Activated CD4-positive, alpha-beta T cell treated with anti-CD3 and anti-CD28 coated beads, Interleukin-2, amount 10 ng/mL, durations not matched to agents 24 days and 14 days (primary cell): ENCODE data around the gene ZNF140. TPM values are rescaled to one million over a fixed set of nuclear protein-coding genes. Genes with fewer than 3 reads are reported as not detected.

Experiments used
- DNase-seq: peaks from one replicate; pipeline ENCODE4 v3.0.0; 2022
- H3K27ac Mint-ChIP-seq: one replicate; pipeline ENCODE4 v1.8.0; 2022; ENCODE audit warnings: mild to moderate bottlenecking, mixed read lengths
- H3K27me3 Mint-ChIP-seq: one replicate; pipeline ENCODE4 v1.8.0; 2022; ENCODE audit warnings: mixed read lengths
- H3K36me3 Mint-ChIP-seq: one replicate; pipeline ENCODE4 v1.8.0; 2022; ENCODE audit warnings: low read depth, mild to moderate bottlenecking, mixed read lengths
- H3K4me1 Mint-ChIP-seq: one replicate; pipeline ENCODE4 v1.8.0; 2021; ENCODE audit warnings: mixed read lengths
- H3K4me3 Mint-ChIP-seq: one replicate; pipeline ENCODE4 v1.8.0; 2022; ENCODE audit warnings: mild to moderate bottlenecking, moderate library complexity, mixed read lengths
- H3K9me3 Mint-ChIP-seq: one replicate; pipeline ENCODE4 v1.8.0; 2021; ENCODE audit warnings: mixed read lengths
- intact Hi-C: fragments of 100-400 bp; cut with micrococcal nuclease; formaldehyde crosslinking; loops from one replicate; pipeline ENCODE4 v1.15.1; 2023
- total RNA-seq: library from RNA; stranded (reverse); gene quantifications from 2 replicates; pipeline ENCODE4 v1.2.3, GENCODE V29; 2022

The ZNF140 gene
- total RNA-seq, result 12.7 and 14.5 TPM in 2 replicates

- Mint-ChIP-seq H3K27ac (no peak within 1 kb of the TSS), H3K4me1 (peaks cover 4% of the 10 kb centered on the region), H3K27me3 (no peaks in the 10 kb centered on the region), H3K36me3 (peaks cover 53% of the 10 kb centered on the region), H3K9me3 (peaks cover 33% of the 10 kb centered on the region), H3K4me3 (no peak within 1 kb of the TSS)
- intact Hi-C loops, result loop anchor here (1.0 kb wide), 9 partner anchors 43 to 318 kb away; partner anchors contain the start of genes CHFR, GOLGA3, ZNF10 and ZNF26
- DNase-seq, result peak; percentile 98
Observed at GRCh38 chr12:133080368-133081158, at the start of gene ZNF140. Gene ZNF140, plus strand, starts transcription at chr12:133080923. Its CDS starts 398 bp downstream, at chr12:133081321.

DNA sequence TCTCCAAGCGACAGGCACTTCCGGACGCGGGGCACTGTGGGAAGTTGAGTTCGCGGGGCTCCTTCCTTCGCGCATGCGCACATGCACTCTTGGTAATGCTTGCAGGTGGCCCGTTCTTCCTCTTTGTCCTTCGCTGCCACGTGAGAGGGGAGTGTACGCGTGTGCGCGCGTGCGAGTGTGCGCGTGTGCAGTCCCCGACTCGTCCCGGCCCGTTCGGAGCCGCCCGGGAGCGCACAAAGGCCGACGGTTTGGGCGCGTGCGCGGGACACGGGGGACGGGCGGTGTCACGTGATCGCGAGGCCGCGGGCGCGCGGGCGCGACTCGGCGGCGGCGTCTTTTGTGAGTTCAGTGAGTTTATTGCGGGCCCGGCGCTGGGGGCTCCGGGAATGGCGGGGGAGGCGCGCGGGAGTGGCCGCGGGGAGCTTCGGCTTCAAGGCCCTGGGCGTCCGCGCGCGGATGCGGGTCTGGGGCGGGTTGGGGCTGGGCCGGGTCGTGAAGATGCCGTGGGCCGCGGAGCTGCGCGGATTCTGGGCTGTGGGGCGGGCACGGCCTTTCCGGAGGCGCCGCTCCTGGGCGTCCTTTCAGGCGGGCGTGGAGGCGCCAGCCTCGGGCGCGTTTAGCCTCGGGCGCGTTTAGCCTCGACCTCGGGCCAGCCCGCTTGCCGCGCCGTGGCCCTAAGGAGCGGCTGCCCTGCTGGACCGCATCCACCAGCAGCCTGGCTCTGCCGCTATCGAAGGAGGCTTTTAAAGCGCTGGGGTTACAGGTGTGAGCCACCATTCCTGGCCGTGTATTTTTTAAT lies 43.3 kb upstream of the ZNF140 start, which contains the start of gene ZNF84:
TSS of gene ZNF84 (plus strand) at position 303 of the 799 bp plus-strand sequence. CDS start 3,959 bp downstream, outside the sequence.
- Mint-ChIP-seq H3K36me3 (peaks cover 48% of the 10 kb centered on the region), H3K4me1 (peaks cover 11% of the 10 kb centered on the region), H3K9me3 (peaks cover 28% of the 10 kb centered on the region)

GRCh38 chr12:133038118-133038709 lies 42.5 kb upstream of the ZNF140 start:
- H3K9me3 Mint-ChIP-seq, result peaks cover 28% of the 10 kb centered on the region
- intact Hi-C loops, result no loop called here
- peaks cover 56% of the 10 kb centered on the region for H3K36me3 Mint-ChIP-seq
- H3K27ac Mint-ChIP-seq, result peak overlapping the region; percentile 99
- peaks cover 3% of the 10 kb centered on the region for H3K27me3 Mint-ChIP-seq
- peak overlapping the region; percentile 94 for H3K4me3 Mint-ChIP-seq
- peaks cover 11% of the 10 kb centered on the region for H3K4me1 Mint-ChIP-seq
- no peak for DNase-seq

More for the DNA sequence above, 43.3 kb upstream of the ZNF140 start, which contains the start of gene ZNF84:
- intact Hi-C loops, result loop anchor here (1.0 to 2.0 kb wide), 8 partner anchors 43 to 209 kb away; partner anchors contain the start of genes CHFR, GOLGA3, ZNF10 and ZNF140
- DNase-seq, result peak; percentile 99
- Mint-ChIP-seq H3K27ac (peak within 1 kb of the TSS; percentile 99), H3K27me3 (peaks cover 3% of the 10 kb centered on the region), H3K4me3 (peak within 1 kb of the TSS; percentile 94)

DNA sequence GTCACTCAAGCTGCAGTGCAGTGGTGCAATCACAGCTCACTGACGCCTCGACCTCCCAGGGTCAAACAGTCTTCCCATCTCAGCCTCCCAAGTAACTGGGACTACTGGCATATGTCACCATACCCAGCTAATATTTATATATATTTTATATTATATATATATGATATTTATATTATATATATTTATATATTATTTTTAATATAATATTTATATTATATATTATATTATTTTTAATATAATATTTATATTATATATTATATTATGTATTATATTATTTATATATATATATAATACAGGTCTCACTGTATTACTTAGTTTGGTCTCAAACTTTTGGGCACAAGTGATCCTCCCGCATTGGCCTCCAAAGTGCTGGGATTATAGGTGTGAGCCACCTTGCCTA lies 34.0 kb upstream of the ZNF140 start:
- DNase-seq, result no peak
- Mint-ChIP-seq H3K4me3 (no peak overlapping the region), H3K36me3 (peaks cover 94% of the 10 kb centered on the region), H3K27me3 (no peaks in the 10 kb centered on the region), H3K27ac (no peak overlapping the region), H3K9me3 (peaks cover 39% of the 10 kb centered on the region), H3K4me1 (no peaks in the 10 kb centered on the region)
- intact Hi-C loops, result no loop called here

DNA sequence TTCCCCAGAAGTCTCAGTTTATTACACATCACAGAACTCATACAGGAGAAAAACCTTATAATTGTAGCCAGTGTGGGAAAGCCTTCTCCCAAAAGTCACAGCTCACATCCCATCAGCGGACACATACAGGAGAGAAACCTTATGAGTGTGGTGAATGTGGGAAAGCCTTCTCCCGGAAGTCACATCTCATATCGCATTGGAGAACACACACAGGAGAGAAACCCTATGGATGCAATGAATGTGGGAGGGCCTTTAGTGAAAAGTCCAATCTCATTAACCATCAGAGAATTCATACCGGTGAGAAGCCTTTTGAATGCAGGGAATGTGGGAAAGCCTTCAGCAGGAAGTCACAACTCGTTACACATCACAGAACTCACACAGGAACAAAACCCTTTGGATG lies 23.3 kb upstream of the ZNF140 start:
- no peaks in the 10 kb centered on the region for H3K4me1 Mint-ChIP-seq
- H3K27me3 Mint-ChIP-seq, result no peaks in the 10 kb centered on the region
- H3K4me3 Mint-ChIP-seq, result no peak overlapping the region
- peak overlapping the region; percentile 16 for H3K27ac Mint-ChIP-seq
- DNase-seq, result no peak
- peaks cover 13% of the 10 kb centered on the region for H3K9me3 Mint-ChIP-seq
- H3K36me3 Mint-ChIP-seq, result peaks cover 57% of the 10 kb centered on the region
- intact Hi-C loops, result no loop called here

DNA sequence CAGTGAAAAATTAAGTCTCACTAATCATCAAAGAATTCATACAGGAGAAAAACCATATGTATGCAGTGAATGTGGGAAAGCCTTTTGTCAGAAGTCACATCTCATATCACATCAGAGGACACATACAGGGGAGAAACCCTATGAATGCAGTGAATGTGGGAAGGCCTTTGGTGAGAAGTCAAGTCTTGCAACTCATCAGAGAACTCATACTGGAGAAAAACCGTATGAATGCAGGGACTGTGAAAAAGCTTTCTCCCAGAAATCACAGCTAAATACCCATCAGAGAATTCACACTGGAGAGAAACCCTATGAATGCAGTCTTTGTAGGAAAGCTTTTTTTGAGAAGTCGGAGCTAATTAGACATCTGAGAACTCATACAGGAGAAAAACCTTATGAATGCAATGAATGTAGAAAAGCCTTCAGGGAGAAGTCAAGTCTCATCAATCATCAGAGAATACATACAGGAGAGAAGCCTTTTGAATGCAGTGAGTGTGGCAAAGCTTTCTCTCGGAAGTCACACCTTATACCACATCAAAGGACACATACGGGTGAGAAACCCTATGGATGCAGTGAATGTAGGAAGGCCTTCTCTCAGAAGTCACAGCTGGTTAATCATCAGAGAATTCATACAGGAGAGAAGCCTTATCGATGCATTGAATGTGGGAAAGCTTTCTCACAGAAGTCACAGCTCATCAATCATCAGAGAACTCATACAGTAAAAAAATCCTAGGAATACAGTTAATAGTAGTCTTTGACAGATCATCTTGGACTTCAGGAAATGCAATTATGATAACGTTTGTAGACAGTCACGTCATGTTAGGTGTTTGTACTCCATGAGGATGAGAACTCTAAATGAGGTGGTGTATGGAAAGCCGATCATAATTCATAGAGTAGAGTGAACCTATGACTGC lies 22.3 kb upstream of the ZNF140 start:
- no peak for DNase-seq
- Mint-ChIP-seq H3K27me3 (no peaks in the 10 kb centered on the region), H3K27ac (no peak overlapping the region), H3K9me3 (peaks cover 7% of the 10 kb centered on the region), H3K36me3 (peaks cover 54% of the 10 kb centered on the region), H3K4me1 (no peaks in the 10 kb centered on the region), H3K4me3 (no peak overlapping the region)
- intact Hi-C loops, result no loop called here

- Mint-ChIP-seq H3K36me3 (peaks cover 35% of the 10 kb centered on the region), H3K27me3 (no peaks in the 10 kb centered on the region), H3K9me3 (peaks cover 3% of the 10 kb centered on the region)
Observed at GRCh38 chr12:133061954-133062353, 18.8 kb upstream of the ZNF140 start.

DNA sequence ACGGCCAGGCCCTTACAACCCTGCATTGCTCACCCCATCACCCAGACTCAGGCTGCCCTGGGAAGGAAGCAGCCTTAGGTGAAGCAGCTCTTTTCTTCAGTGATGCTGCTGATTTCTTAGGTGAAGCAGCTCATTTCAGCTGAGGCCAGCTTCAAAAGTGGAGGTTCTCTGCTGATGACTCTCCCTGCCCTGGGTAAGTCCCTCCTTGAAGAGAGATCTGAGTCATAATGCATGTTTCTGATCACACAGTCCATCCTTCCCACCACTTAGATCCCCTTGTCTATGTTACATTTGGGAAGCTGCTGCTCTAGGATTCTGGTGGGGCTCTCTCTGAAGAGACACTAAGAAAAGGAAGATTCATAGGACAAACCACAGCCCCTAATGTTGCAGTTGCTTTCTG lies 17.2 kb upstream of the ZNF140 start:
- Mint-ChIP-seq H3K4me3 (no peak overlapping the region), H3K27me3 (no peaks in the 10 kb centered on the region), H3K36me3 (peaks cover 18% of the 10 kb centered on the region), H3K27ac (no peak overlapping the region), H3K9me3 (peaks cover 10% of the 10 kb centered on the region), H3K4me1 (no peaks in the 10 kb centered on the region)
- intact Hi-C loops, result no loop called here
- DNase-seq, result no peak

More at GRCh38 chr12:133061954-133062353, 18.8 kb upstream of the ZNF140 start:
- Mint-ChIP-seq H3K27ac (no peak overlapping the region), H3K4me1 (no peaks in the 10 kb centered on the region), H3K4me3 (no peak overlapping the region)
- intact Hi-C loops, result no loop called here
- no peak for DNase-seq

- Mint-ChIP-seq H3K9me3 (peaks cover 25% of the 10 kb centered on the region), H3K4me1 (no peaks in the 10 kb centered on the region), H3K27ac (no peak overlapping the region), H3K36me3 (peaks cover 5% of the 10 kb centered on the region), H3K4me3 (no peak overlapping the region), H3K27me3 (no peaks in the 10 kb centered on the region)
- DNase-seq, result no peak
- intact Hi-C loops, result no loop called here
Observed at GRCh38 chr12:133073836-133074235, 6.9 kb upstream of the ZNF140 start.

DNA sequence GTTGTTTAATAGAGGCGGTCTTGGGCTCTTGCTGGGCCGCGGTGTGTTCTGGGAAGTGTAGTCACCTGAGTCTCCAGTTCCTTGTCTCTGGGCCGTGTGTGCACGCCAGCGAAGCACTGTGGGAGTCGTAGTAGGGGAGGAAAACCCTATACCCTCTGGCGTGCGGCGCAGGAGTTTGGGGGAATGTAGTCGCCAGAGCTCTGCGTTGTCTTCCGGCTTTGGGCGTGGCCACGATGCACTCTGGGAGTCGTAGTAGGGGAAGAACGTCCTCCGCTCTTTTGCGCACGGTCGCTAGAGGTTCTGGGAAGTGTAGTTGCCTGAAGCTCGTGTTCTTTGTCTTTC lies 726 bp upstream of the ZNF140 start:
- Mint-ChIP-seq H3K36me3 (peaks cover 48% of the 10 kb centered on the region), H3K27me3 (no peaks in the 10 kb centered on the region), H3K4me1 (peaks cover 4% of the 10 kb centered on the region), H3K4me3 (no peak overlapping the region), H3K27ac (no peak overlapping the region), H3K9me3 (peaks cover 30% of the 10 kb centered on the region)
- intact Hi-C loops, result loop anchor here (1.0 kb wide), 9 partner anchors 43 to 318 kb away; partner anchors contain the start of genes CHFR, GOLGA3, ZNF10 and ZNF26
- peak; percentile 98 for DNase-seq

- peak; percentile 64 for DNase-seq
- Mint-ChIP-seq H3K9me3 (peaks cover 33% of the 10 kb centered on the region), H3K4me1 (peaks cover 4% of the 10 kb centered on the region), H3K27ac (no peak overlapping the region), H3K36me3 (peaks cover 60% of the 10 kb centered on the region), H3K27me3 (no peaks in the 10 kb centered on the region), H3K4me3 (no peak overlapping the region)
- intact Hi-C loops, result no loop called here
Observed at GRCh38 chr12:133081159-133081780, 547 bp downstream of the ZNF140 start.

DNA sequence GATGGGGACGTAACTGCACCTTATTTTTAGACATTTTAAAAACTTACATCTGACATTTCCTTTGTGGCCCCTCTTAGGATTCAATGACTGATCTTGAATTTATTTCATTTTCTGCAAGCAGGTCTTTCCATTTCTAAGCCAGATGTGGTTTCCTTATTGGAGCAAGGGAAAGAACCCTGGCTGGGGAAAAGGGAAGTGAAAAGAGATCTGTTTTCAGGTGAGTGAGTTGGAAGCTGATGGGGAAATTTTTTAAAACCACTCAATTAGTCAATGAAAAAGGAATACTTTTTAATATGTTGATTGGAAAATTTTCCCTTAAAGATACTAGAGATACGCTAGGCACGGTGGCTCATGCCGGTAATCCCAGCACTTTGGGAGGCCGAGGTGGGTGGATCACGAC lies 2.6 kb downstream of the ZNF140 start:
- Mint-ChIP-seq H3K36me3 (peaks cover 74% of the 10 kb centered on the region), H3K4me3 (peak overlapping the region; percentile 19), H3K27ac (no peak overlapping the region), H3K4me1 (peaks cover 4% of the 10 kb centered on the region), H3K9me3 (peaks cover 30% of the 10 kb centered on the region), H3K27me3 (no peaks in the 10 kb centered on the region)
- DNase-seq, result no peak
- intact Hi-C loops, result no loop called here
